GM20000 (cell line): ENCODE measurements around the gene SLC15A3.

Experiments used
- DNase-seq: peaks from one replicate; pipeline ENCODE4 v3.0.0; 2012; ENCODE audit warnings: low spot score
- CTCF ChIP-seq: IDR thresholded peaks from 2 replicates; pipeline ENCODE4 v1.5.1; 2012; ENCODE audit warnings: mild to moderate bottlenecking, control low read depth; ENCODE audit errors: extremely low read depth, missing control alignments

The SLC15A3 gene

DNA sequence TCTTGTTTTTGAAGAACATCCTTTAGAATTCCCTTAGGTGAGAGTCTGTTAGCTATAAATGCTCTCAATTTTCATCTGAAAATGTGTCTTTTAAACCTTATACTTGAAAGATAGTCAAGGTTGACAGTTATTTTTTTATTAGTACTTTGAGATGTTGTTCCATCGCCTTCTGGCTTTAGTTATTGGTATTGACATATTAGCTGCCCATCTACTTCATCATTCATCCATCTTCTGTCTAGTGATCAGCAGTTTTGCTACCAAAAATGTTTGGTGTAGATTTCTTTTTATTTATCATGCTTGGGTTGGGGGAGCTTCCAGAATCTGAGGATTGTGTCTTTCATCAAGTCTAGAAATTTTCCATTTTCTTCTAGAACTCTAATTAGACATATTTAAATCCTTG lies 16.2 kb upstream of the SLC15A3 start:
- TF ChIP-seq CTCF = no peak
- no peak for DNase-seq

- no peak for DNase-seq
- no peak for TF ChIP-seq CTCF
Measured at GRCh38 chr11:60966890-60967289, 14.9 kb upstream of the SLC15A3 start.

GRCh38 chr11:60964801-60965200 lies 12.8 kb upstream of the SLC15A3 start:
- DNase-seq = no peak
- no peak for TF ChIP-seq CTCF

- DNase-seq = no peak
- no peak for TF ChIP-seq CTCF
Measured at GRCh38 chr11:60960405-60960804, 8.4 kb upstream of the SLC15A3 start.

DNA sequence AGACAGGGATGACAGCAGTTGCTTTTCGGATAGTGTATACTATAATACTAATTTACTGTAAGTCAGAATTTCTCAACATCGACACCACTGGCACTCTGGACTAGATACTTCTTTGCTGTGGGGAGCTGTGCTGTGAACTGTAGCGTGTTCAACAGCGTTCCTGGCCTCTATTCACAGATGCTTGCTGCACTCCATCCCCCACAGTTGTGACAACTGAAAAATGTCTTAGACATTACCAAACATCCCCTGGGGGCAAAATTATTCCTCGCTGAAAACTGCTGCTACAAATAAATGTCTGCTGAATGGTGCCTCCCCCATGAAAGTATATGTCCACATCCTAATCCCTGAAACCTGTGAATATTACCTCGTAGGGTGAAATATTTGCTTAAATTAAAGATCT lies 7.5 kb upstream of the SLC15A3 start:
- no peak for DNase-seq
- TF ChIP-seq CTCF = no peak

DNA sequence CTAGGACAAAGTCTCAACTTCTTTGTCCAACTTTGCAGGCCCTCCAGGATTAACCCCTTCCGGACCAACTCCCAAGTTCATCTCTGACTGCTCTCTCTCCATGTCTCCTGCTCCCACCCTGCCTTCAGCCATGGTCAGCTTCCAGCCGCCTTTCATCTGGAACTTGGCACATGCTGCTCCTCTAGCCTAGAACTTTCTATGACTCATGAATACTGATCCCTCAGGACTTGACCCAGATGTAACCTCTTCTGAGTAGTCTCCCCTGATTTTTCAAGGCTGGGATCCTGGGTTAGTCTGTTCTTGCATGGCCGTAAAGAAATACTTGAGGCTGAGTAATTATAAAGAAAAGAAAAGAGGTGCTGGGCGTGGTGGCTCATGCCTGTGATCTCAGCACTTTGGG lies 5.2 kb upstream of the SLC15A3 start:
- DNase-seq = no peak
- TF ChIP-seq CTCF = no peak

DNA sequence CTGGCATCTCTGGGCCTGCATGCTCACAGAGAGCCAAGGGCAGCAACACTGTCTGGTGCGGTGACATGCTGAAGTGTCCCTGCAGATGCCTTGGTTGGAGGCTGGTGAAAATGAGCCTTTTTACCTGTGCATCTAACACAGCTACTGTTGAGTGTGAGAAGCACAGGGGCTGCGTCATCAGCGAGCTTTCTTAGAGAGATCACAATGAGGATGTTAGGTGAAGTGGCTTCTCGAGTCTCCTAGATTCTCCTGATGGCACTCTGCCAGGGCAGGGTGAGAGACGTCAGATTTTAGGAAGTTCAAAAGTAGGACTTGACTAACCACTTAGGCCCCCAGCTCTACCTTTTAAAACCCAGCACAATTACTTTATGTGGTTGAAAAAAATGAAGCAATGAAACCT lies 3.6 kb upstream of the SLC15A3 start:
- no peak for DNase-seq
- no peak for TF ChIP-seq CTCF
